ENCODE measurements around the gene CDKL5.
"Not testable (repeated sequence)": the region's sequence is repeated elsewhere in the genome, so short reads cannot be mapped to it uniquely, and the experiment has no call there.

GRCh38 chrX:18433288-18433687 is 7.9 kb downstream of the CDKL5 start:
- not testable (repeated sequence) for TF ChIP-seq CTCF (IDR thresholded peaks at IDR 0.05); TCF7L2 (IDR thresholded peaks at IDR 0.05; ENCODE audit: low read depth, low read length); POLR2AphosphoS5 (IDR thresholded peaks at IDR 0.05; ENCODE audit: low read depth, low read length); SIN3A (IDR thresholded peaks at IDR 0.05; ENCODE audit: borderline replicate concordance, insufficient read depth, low read depth, low read length); REST (IDR thresholded peaks at IDR 0.05; ENCODE audit: insufficient read depth in 1 of 2, low read depth in 2 of 2, low read length in 1 of 2)

Measured in Panc1 (cell line).